K562 (cell line): ENCODE data around the gene ICE2. TPM values are rescaled to one million over a fixed set of nuclear protein-coding genes. Genes with fewer than 3 reads are reported as not detected.

Experiments
- ATAC-seq: fragments of 200-7000 bp; cut with Tn5 transposase; 3 replicates; pipeline ENCODE4 v1.9.1; 2020; ENCODE audit warnings: moderate library complexity
- BruUV-seq: library from RNA; stranded (reverse); fragments of 400-500 nt; replicated peaks from 2 replicates; lab custom pipeline; 2021; lab: Mats Ljungman, UMichigan
- CTCF ChIA-PET: fragments of 300-600 bp; formaldehyde crosslinking; extraction: SDS; loops from one replicate; lab custom pipeline; 2021; ENCODE audit warnings: low intra/inter-chr PET ratio; lab: Yijun Ruan, JAX
- POLR2A ChIA-PET: fragments of 300-600, 350-650 bp; sonication (Branson Sonifier 250); formaldehyde crosslinking; extraction: SDS; loops from one replicate; lab custom pipeline; 2021; ENCODE audit warnings: antibody characterized with exemption, inconsistent platforms; lab: Yijun Ruan, JAX
- DNase-seq, 4 experiments: peaks; one replicate each; pipeline versions ENCODE4 v3.0.0 to v3.0.0-alpha.2; 2011 to 2018; ENCODE audit warnings: low spot score in 3 of 4, mixed read lengths in 3 of 4; ENCODE audit errors: extremely low read depth in 1 of 4
- FAIRE-seq: peaks from 2 replicates; lab custom pipeline; 2011; peaks lifted over from hg19 to GRCh38; lab: Jason Lieb, UNC
- H2AFZ ChIP-seq: 2 replicates; pipeline ENCODE4 v1.6.0; 2011; ENCODE audit warnings: low read depth, low read length, control low read depth, inconsistent platforms
- H3K27ac ChIP-seq: fragments of 200-600 bp; 3 replicates; pipeline ENCODE4 v1.8.0; 2011; ENCODE audit warnings: low read depth, mild to moderate bottlenecking, control low read depth, inconsistent platforms, low read length, moderate library complexity, mixed read lengths; ENCODE audit errors: extremely low read depth
- H3K27me3 ChIP-seq, 2 experiments: fragments of 300-600 bp in 1 of 2; 2 replicates in 1 of 2; 3 replicates in 1 of 2; pipeline versions ENCODE4 v1.6.0 to v1.8.0; 2011; ENCODE audit warnings: inconsistent platforms in 2 of 2, low read length in 2 of 2, mild to moderate bottlenecking in 1 of 2, mixed read lengths in 1 of 2, moderate library complexity in 1 of 2; ENCODE audit not compliant: control insufficient read depth in 2 of 2, insufficient read depth in 2 of 2
- H3K36me3 ChIP-seq: fragments of 300-600 bp; 3 replicates; pipeline ENCODE4 v1.8.0; 2011; ENCODE audit warnings: mild to moderate bottlenecking, low read length, inconsistent platforms; ENCODE audit not compliant: control insufficient read depth, insufficient read depth
- H3K4me1 ChIP-seq, 2 experiments: fragments of 200-600 bp in 1 of 2; replicated peaks in 1 of 2; 2 replicates in 1 of 2; 3 replicates in 1 of 2; pipeline versions ENCODE4 v1.5.1 to v1.8.0; 2011; ENCODE audit warnings: inconsistent platforms in 2 of 2, low read length in 2 of 2, mild to moderate bottlenecking in 1 of 2, mixed read lengths in 1 of 2, moderate library complexity in 1 of 2; ENCODE audit not compliant: control insufficient read depth in 2 of 2, insufficient read depth in 2 of 2
- H3K4me2 ChIP-seq: 2 replicates; pipeline ENCODE4 v1.6.1; 2011; ENCODE audit warnings: low read length, control low read depth, inconsistent platforms, mixed read lengths; ENCODE audit not compliant: insufficient read depth
- H3K4me3 ChIP-seq: fragments of 200-600 bp; sonication (generic), shearing (Covaris generic); 2 replicates; pipeline ENCODE4 v1.5.1; 2016; ENCODE audit warnings: control low read depth, inconsistent platforms
- H3K79me2 ChIP-seq: fragments of 200-600 bp; 3 replicates; pipeline ENCODE4 v1.8.0; 2011; ENCODE audit warnings: low read length, inconsistent platforms; ENCODE audit not compliant: control insufficient read depth, insufficient read depth
- H3K9ac ChIP-seq, 2 experiments: 2 replicates each; pipeline versions ENCODE4 v1.6.0 to v1.6.1; 2011; ENCODE audit warnings: low read depth in 2 of 2, low read length in 2 of 2, control low read depth in 1 of 2, inconsistent platforms in 1 of 2, mild to moderate bottlenecking in 1 of 2, mixed read lengths in 1 of 2; ENCODE audit not compliant: insufficient read depth in 1 of 2
- H3K9me1 ChIP-seq: one replicate; pipeline ENCODE4 v1.6.0; 2011; ENCODE audit warnings: inconsistent platforms, mild to moderate bottlenecking, low read length, moderate library complexity; ENCODE audit not compliant: control insufficient read depth, insufficient read depth
- H3K9me3 ChIP-seq: replicated peaks from 2 replicates; pipeline ENCODE4 v1.5.1; 2011; ENCODE audit warnings: low read depth, low read length, inconsistent platforms; ENCODE audit not compliant: control insufficient read depth, insufficient read depth
- H4K20me1 ChIP-seq: replicated peaks from 2 replicates; pipeline ENCODE4 v1.6.1; 2011; ENCODE audit warnings: low read length, inconsistent platforms, mixed read lengths; ENCODE audit not compliant: control insufficient read depth, insufficient read depth
- HLTF ChIP-seq: fragments of 450-650 bp; IDR thresholded peaks from 2 replicates; pipeline ENCODE4 v1.6.1; 2016
- HOXB6 ChIP-seq: fragments of 250-450 bp; sonication (Bioruptor Pico); IDR thresholded peaks from 2 replicates; pipeline ENCODE4 v1.5.1; 2022; ENCODE audit warnings: mild to moderate bottlenecking, borderline replicate concordance
- KLF6 ChIP-seq: fragments of 250-450 bp; sonication (Bioruptor Pico); IDR thresholded peaks from 2 replicates; pipeline ENCODE4 v1.4.0; 2020; ENCODE audit warnings: mild to moderate bottlenecking, moderate library complexity, borderline replicate concordance
- MYC ChIP-seq, 2 experiments: fragments of 250-450 bp in 1 of 2; sonication (Bioruptor Pico) in 1 of 2; IDR thresholded peaks; 2 replicates each; pipeline versions ENCODE4 v1.5.1 to v1.6.1; 2012 to 2021; ENCODE audit warnings: low read depth in 2 of 2, borderline replicate concordance in 1 of 2, improper control_type of control experiment in 1 of 2, low read length in 1 of 2, mild to moderate bottlenecking in 1 of 2, moderate library complexity in 1 of 2
- POLR3G ChIP-seq: IDR thresholded peaks from 2 replicates; pipeline ENCODE4 v1.6.1; 2011; ENCODE audit not compliant: insufficient read length, insufficient replicate concordance; ENCODE audit errors: extremely low read depth
- SREBF1 ChIP-seq: fragments of 150-350 bp; IDR thresholded peaks from 2 replicates; pipeline ENCODE4 v1.6.1; 2014; ENCODE audit warnings: antibody characterized with exemption, low read depth, low read length, borderline replicate concordance
- TRIM28 ChIP-seq: fragments of 450-650 bp; IDR thresholded peaks from 2 replicates; pipeline ENCODE4 v1.6.1; 2017
- ZBED1 ChIP-seq: IDR thresholded peaks from 2 replicates; pipeline ENCODE4 v1.6.1; 2014
- ZFX ChIP-seq: sonication (generic); formaldehyde crosslinking; IDR thresholded peaks from 2 replicates; pipeline ENCODE4 v1.8.0; 2022; ENCODE audit warnings: mild to moderate bottlenecking, missing genetic modification reagents, moderate library complexity
- ZNF224 ChIP-seq: sonication (generic); formaldehyde crosslinking; IDR thresholded peaks from 2 replicates; pipeline ENCODE4 v1.8.0; 2022; ENCODE audit warnings: mild to moderate bottlenecking, missing genetic modification reagents
- ZNF551 ChIP-seq: fragments of 250-450 bp; sonication (Bioruptor Pico); IDR thresholded peaks from 2 replicates; pipeline ENCODE4 v1.5.0; 2021; ENCODE audit warnings: mild to moderate bottlenecking, moderate library complexity
- ZZZ3 ChIP-seq: fragments of 450-650 bp; IDR thresholded peaks from 2 replicates; pipeline ENCODE4 v1.6.1; 2016; ENCODE audit warnings: antibody characterized with exemption, mild to moderate bottlenecking, moderate library complexity
- WGBS: fragments of 100-300 bp; shearing (Covaris generic); methylation state at CpG from one replicate; pipeline ENCODE4 v1.1.6; 2016; ENCODE audit warnings: low coverage, mixed read lengths; ENCODE audit not compliant: insufficient coverage; ENCODE audit errors: missing lambda C conversion rate; 5-methylcytosine and 5-hydroxymethylcytosine counted together
- in situ Hi-C: fragments of 300-500 bp; cut with MboI; formaldehyde crosslinking; loops from 4 replicates; pipeline ENCODE4 v1.15.0; 2018; ENCODE audit warnings: inconsistent platforms, mixed read lengths
- intact Hi-C: fragments of 100-400 bp; cut with micrococcal nuclease; formaldehyde crosslinking; loops from 2 replicates; pipeline ENCODE4 v1.14.2; 2022
- polyA plus RNA-seq, 8 experiments: library from polyadenylated mRNA; depleted of rRNA in 4 of 8; stranded (reverse) in 5 of 8; unstranded in 3 of 8; fragments of >200 nt; fragmentation: Nextera tagmentation in 2 of 8; fragmentation: Illumina TruSeq in 1 of 8; extraction: Ambion mirVana in 2 of 8; extraction: Trizol in 1 of 8; gene quantifications; 2 replicates each; pipeline versions ENCODE4 v1.2.1 to v1.2.3, GENCODE V29; 2011 to 2014; ENCODE audit warnings: inconsistent platforms in 1 of 8, missing spikeins in 1 of 8
- total RNA-seq, 7 experiments: library from RNA; depleted of rRNA in 6 of 7; stranded (reverse); fragments of >200 nt in 6 of 7; fragmentation: Illumina TruSeq in 2 of 7; extraction: Trizol in 2 of 7; gene quantifications; 2 replicates each; pipeline versions ENCODE4 v1.2.1 to v1.2.3, GENCODE V29; 2011 to 2021; ENCODE audit warnings: low replicate concordance in 1 of 7
- TF ChIP-seq, protein P1 (sequence below): sonication (generic); formaldehyde crosslinking; IDR thresholded peaks from 2 replicates; pipeline ENCODE4 v1.8.1; 2023; ENCODE audit warnings: mild to moderate bottlenecking, missing genetic modification reagents
- TF ChIP-seq, protein P2 (sequence below): IDR thresholded peaks from 2 replicates; pipeline ENCODE4 v1.6.1; 2016; ENCODE audit warnings: missing genetic modification characterization, missing compliant biosample characterization
- TF ChIP-seq, protein P3 (sequence below): fragments of 250-450 bp; sonication (Bioruptor Pico); IDR thresholded peaks from 2 replicates; pipeline ENCODE4 v1.5.0; 2021; ENCODE audit warnings: mild to moderate bottlenecking, borderline replicate concordance
- TF ChIP-seq, protein P4 (sequence below): fragments of 250-450 bp; sonication (Bioruptor Pico); IDR thresholded peaks from 2 replicates; pipeline ENCODE4 v1.5.0; 2021

Gene ICE2
- total and polyA plus RNA-seq, 9 of the 15 experiments (the other 6 are each of a cell fraction or from before 2014, with no cell fraction given) = 21.8 to 87.9 (median 58.1) TPM

DNA sequence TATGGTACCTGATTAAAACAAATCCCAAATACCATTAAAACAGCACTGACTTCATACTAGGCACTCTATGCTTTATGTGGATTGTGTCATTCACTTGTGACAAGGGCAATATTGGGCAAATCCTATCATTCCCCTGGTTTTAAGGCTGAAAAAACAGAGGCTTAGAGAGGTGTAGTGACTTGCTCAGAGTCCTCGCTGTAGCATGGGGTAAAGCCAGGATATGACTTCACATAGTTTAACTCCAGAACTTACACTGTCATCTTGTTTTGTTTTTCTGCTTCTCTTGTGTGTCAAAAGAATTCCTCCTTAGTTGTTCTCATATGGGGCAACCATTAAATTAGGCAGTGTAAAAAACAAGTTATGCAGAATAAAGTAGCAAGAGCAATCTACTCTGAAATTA is 40.3 kb upstream of the ICE2 start (continued):
- TF ChIP-seq TRIM28 (no peak), SREBF1 (no peak)
- TF ChIP-seq, protein P1, sequence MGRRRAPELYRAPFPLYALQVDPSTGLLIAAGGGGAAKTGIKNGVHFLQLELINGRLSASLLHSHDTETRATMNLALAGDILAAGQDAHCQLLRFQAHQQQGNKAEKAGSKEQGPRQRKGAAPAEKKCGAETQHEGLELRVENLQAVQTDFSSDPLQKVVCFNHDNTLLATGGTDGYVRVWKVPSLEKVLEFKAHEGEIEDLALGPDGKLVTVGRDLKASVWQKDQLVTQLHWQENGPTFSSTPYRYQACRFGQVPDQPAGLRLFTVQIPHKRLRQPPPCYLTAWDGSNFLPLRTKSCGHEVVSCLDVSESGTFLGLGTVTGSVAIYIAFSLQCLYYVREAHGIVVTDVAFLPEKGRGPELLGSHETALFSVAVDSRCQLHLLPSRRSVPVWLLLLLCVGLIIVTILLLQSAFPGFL (CRISPR knock-in tag) = no peak

DNA sequence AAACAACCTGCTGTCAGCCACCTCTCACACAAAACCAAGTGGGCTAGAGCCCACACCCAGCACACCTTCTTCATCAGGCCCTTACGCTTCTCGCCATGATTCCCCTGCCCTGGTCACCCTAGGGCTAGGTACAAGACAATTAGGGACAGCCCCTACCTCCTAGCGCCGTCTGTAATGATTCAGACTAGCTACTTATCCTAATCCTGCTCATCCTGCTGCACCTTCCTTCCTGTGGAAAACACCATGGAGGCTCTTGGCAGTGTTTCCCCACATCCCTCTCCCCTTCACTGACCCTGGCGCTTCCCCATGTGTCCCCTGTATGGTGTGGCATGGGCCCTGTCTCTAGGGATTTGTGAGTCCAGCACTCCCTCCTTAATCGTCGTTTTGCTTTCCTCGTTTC is 39.6 kb upstream of the ICE2 start:
- in situ Hi-C loops (no loop called here), intact Hi-C loops (no loop called here)
- 6% methylated on average over 8 of the region's 8 CpGs for WGBS
- Histone ChIP-seq H3K4me3 (no peak overlapping the region), H3K27ac (no peak overlapping the region), H3K4me1 (no peaks in the 10 kb centered on the region), H2AFZ (no peak overlapping the region), H3K9ac (no peak overlapping the region), H3K27me3 (peaks cover 6% of the 10 kb centered on the region in 2 experiments; a peak in 4 of 5 replicates), H3K36me3 (no peaks in the 10 kb centered on the region), H3K4me2 (no peak overlapping the region), H3K9me1 (no peaks in the 10 kb centered on the region), H3K9me3 (no peaks in the 10 kb centered on the region; the same call in 1 of the 2 replicates), H4K20me1 (no peaks in the 10 kb centered on the region), H3K79me2 (no peaks in the 10 kb centered on the region)
- ChIA-PET CTCF (no interaction called here), POLR2A (no interaction called here)
- ATAC-seq (peak; percentile 36; the same call in 1 of the 3 replicates), DNase-seq (no peak), FAIRE-seq (no peak)
- no TSS peak for BruUV-seq
- TF ChIP-seq HOXB6 (CRISPR knock-in tag) = no peak
- no peak for TF ChIP-seq HLTF
- TF ChIP-seq ZNF551 (CRISPR knock-in tag) = no peak
- TF ChIP-seq, protein P2, sequence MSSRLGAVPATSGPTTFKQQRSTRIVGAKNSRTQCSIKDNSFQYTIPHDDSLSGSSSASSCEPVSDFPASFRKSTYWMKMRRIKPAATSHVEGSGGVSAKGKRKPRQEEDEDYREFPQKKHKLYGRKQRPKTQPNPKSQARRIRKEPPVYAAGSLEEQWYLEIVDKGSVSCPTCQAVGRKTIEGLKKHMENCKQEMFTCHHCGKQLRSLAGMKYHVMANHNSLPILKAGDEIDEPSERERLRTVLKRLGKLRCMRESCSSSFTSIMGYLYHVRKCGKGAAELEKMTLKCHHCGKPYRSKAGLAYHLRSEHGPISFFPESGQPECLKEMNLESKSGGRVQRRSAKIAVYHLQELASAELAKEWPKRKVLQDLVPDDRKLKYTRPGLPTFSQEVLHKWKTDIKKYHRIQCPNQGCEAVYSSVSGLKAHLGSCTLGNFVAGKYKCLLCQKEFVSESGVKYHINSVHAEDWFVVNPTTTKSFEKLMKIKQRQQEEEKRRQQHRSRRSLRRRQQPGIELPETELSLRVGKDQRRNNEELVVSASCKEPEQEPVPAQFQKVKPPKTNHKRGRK = no peak
- TF ChIP-seq, protein P3, sequence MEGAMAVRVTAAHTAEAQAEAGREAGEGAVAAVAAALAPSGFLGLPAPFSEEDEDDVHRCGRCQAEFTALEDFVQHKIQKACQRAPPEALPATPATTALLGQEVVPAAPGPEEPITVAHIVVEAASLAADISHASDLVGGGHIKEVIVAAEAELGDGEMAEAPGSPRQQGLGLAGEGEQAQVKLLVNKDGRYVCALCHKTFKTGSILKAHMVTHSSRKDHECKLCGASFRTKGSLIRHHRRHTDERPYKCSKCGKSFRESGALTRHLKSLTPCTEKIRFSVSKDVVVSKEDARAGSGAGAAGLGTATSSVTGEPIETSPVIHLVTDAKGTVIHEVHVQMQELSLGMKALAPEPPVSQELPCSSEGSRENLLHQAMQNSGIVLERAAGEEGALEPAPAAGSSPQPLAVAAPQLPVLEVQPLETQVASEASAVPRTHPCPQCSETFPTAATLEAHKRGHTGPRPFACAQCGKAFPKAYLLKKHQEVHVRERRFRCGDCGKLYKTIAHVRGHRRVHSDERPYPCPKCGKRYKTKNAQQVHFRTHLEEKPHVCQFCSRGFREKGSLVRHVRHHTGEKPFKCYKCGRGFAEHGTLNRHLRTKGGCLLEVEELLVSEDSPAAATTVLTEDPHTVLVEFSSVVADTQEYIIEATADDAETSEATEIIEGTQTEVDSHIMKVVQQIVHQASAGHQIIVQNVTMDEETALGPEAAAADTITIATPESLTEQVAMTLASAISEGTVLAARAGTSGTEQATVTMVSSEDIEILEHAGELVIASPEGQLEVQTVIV = no peak
- no peak for TF ChIP-seq POLR3G
- no peak for TF ChIP-seq ZFX (CRISPR knock-in tag)
- TF ChIP-seq ZZZ3 = no peak
- TF ChIP-seq, protein P4, sequence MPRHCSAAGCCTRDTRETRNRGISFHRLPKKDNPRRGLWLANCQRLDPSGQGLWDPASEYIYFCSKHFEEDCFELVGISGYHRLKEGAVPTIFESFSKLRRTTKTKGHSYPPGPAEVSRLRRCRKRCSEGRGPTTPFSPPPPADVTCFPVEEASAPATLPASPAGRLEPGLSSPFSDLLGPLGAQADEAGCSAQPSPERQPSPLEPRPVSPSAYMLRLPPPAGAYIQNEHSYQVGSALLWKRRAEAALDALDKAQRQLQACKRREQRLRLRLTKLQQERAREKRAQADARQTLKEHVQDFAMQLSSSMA = no peak
- TF ChIP-seq KLF6 (CRISPR knock-in tag) = no peak
- TF ChIP-seq ZNF224 (CRISPR knock-in tag) = no peak
- no peak for TF ChIP-seq MYC (IDR thresholded peaks at IDR 0.05; ENCODE audit: low read depth, low read length)
- no peak for TF ChIP-seq MYC (CRISPR knock-in tag; IDR thresholded peaks at IDR 0.05; ENCODE audit: borderline replicate concordance, low read depth)
- no peak for TF ChIP-seq ZBED1
